GM06990 (cell line): Measurements from ENCODE around the gene ESRRG.

Experiments used
- DNase-seq: peaks from one replicate; pipeline ENCODE4 v3.0.0-alpha.2; 2011; ENCODE audit not compliant: insufficient read length; ENCODE audit errors: extremely low read depth
- H3K27me3 ChIP-seq: replicated peaks from 2 replicates; pipeline ENCODE4 v1.6.0; 2011; ENCODE audit warnings: low read length; ENCODE audit not compliant: control insufficient read depth, insufficient read depth
- H3K36me3 ChIP-seq: 2 replicates; pipeline ENCODE4 v1.5.1; 2011; ENCODE audit warnings: low read length; ENCODE audit not compliant: control insufficient read depth, insufficient read depth
- H3K4me3 ChIP-seq: replicated peaks from 2 replicates; pipeline ENCODE4 v1.5.1; 2011; ENCODE audit warnings: low read depth, mild to moderate bottlenecking, control low read depth, low read length
- TF ChIP-seq, protein P1 (sequence below): IDR thresholded peaks from 2 replicates; pipeline ENCODE4 v1.5.1; 2011; ENCODE audit warnings: low read length, control low read depth, mild to moderate bottlenecking, inconsistent platforms; ENCODE audit not compliant: insufficient read depth, poor library complexity, severe bottlenecking

Gene ESRRG

DNA sequence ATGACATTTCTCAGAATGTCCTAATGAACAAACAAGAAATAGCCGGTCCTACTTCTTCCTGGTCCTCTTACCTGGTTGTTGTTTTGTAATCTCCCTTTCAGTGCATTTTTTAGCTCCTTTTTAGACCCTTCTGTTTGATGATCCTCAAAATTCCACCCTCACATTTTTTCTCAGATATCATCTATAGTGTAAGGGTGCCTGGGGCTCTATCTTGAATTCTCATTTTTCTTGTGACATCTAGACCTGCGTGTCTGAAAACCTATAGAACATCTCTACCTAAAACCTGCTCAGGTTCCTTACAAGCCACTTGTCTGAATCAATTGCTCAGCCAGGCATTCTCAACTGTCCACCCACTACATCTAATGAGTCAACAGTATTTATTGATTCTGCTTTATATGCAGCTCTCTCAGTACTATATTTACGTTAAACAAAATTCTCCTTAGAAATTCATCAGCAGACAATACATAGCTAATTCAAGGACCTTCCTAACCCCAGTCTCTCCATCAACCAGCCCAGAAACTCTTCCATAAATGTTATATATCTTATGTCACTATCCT, 263.5 kb downstream of the ESRRG start:
- Histone ChIP-seq H3K4me3 (no peak overlapping the region), H3K36me3 (no peaks in the 10 kb centered on the region), H3K27me3 (no peaks in the 10 kb centered on the region)
- DNase-seq: no peak
- TF ChIP-seq, protein P1, sequence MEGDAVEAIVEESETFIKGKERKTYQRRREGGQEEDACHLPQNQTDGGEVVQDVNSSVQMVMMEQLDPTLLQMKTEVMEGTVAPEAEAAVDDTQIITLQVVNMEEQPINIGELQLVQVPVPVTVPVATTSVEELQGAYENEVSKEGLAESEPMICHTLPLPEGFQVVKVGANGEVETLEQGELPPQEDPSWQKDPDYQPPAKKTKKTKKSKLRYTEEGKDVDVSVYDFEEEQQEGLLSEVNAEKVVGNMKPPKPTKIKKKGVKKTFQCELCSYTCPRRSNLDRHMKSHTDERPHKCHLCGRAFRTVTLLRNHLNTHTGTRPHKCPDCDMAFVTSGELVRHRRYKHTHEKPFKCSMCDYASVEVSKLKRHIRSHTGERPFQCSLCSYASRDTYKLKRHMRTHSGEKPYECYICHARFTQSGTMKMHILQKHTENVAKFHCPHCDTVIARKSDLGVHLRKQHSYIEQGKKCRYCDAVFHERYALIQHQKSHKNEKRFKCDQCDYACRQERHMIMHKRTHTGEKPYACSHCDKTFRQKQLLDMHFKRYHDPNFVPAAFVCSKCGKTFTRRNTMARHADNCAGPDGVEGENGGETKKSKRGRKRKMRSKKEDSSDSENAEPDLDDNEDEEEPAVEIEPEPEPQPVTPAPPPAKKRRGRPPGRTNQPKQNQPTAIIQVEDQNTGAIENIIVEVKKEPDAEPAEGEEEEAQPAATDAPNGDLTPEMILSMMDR: no peak

DNA sequence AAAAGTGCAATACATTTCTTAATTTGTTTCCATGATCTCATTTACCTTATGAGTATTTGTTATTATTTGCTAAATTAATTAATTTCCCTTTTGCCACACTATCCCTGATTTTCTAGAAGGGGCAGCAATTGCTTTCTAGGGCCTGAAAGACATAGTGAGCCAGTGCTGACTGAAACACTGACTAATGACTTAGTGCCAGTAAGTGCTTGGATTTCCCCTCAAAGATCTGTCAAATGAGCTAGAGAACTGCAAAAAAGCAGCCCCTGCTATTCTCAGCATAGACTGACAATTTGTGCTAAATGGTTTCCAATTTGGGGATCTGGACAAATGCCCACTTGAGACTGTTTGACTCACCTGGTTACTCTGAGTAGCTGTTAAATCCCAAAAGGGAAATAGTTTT, 264.4 kb downstream of the ESRRG start:
- TF ChIP-seq, protein P1: no peak
- Histone ChIP-seq H3K36me3 (no peaks in the 10 kb centered on the region), H3K27me3 (no peaks in the 10 kb centered on the region), H3K4me3 (no peak overlapping the region)
- DNase-seq: no peak

DNA sequence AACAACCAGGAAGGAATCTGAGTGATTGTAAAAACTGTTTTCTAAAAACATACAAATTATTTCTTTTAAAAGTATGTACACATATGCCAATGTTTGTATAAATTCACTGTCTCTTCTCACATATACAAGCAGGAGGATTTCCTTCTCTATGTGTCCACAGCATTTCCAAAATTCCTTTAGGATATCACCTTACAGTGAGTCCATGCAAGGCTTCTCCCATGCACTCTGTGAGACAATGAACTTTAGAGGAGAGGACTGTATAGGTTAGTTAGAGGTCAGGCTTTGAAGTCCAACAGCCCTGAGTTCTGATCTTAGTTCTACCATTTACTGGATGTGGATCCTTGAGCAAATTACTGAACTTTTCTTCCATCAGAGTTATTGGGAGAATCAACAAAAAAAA, 265.9 kb downstream of the ESRRG start:
- Histone ChIP-seq H3K4me3 (no peak overlapping the region), H3K27me3 (no peaks in the 10 kb centered on the region; the same call in 1 of the 2 replicates), H3K36me3 (no peaks in the 10 kb centered on the region)
- TF ChIP-seq, protein P1: no peak
- DNase-seq: no peak

DNA sequence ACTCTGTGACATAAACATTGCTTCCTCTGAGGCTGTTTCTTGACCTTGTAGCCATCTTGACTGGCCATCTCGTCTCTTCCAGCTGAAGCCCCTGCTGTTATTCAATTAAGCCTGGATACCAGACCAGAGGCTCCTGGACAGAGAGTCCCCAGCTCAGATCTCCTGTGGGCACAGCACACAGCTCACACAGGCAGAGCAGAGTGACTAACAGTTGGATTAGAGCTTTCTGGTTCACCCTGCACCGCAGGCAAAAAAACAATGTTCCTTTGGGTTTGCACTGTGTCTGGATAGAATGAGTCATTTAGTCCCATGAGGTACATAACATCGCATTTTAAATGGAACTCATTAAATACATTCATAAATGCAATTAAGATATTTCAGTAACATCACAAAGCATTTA, 266.5 kb downstream of the ESRRG start:
- TF ChIP-seq, protein P1: no peak
- no peak for DNase-seq
- no peaks in the 10 kb centered on the region; the same call in 1 of the 2 replicates for H3K27me3 ChIP-seq
- no peak overlapping the region for H3K4me3 ChIP-seq
- no peaks in the 10 kb centered on the region for H3K36me3 ChIP-seq

DNA sequence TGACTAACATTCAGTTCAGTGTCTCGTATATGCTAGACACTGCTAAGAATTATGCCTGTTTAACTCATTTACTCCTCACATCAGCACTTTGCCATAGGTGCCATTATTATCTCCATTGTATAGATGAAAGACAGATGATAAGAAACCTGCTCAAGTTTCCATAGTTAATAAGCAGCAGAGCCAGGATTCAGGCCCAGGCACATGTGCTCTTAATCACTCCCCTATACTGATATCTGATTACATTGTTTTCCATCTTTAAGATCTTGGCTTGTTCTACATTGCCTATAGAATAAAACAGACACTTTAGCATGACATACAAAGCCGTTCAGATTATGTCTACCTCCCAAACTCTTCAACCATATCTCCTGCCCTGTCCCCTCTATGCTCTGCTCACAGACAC, 269.5 kb downstream of the ESRRG start:
- Histone ChIP-seq H3K4me3 (no peak overlapping the region), H3K27me3 (no peaks in the 10 kb centered on the region; the same call in 1 of the 2 replicates), H3K36me3 (no peaks in the 10 kb centered on the region)
- DNase-seq: no peak
- TF ChIP-seq, protein P1: no peak
